ENCODE data around the gene BSG. TPM values are rescaled to one million over a fixed set of nuclear protein-coding genes. Genes with fewer than 3 reads are reported as not detected.
"Not testable (repeated sequence)": the region's sequence is repeated elsewhere in the genome, so short reads cannot be mapped to it uniquely, and the experiment has no call there.

BSG gene
- total and polyA plus RNA-seq, 2 donors (not counting 1 experiment from before 2014, with no cell fraction given) = 246 to 325 TPM

GRCh38 chr19:602391-603301 is 30.2 kb downstream of the BSG start:
- no peak overlapping the region for H3K4me2 ChIP-seq (ENCODE audit: extremely low read depth, insufficient read depth, low read length)
- H3K79me2 ChIP-seq (ENCODE audit: control insufficient read depth, insufficient read depth, low read length) = no peaks in the 10 kb centered on the region
- H3K4me1 ChIP-seq (ENCODE audit: control insufficient read depth, extremely low read depth, insufficient read depth, low read length) = no peaks in the 10 kb centered on the region
- H3K27ac ChIP-seq (ENCODE audit: insufficient read depth, low read length) = no peak overlapping the region
- no peak for TF ChIP-seq EZH2 (IDR thresholded peaks at IDR 0.05; ENCODE audit: low read length, missing control alignments)
- TF ChIP-seq, protein P1, sequence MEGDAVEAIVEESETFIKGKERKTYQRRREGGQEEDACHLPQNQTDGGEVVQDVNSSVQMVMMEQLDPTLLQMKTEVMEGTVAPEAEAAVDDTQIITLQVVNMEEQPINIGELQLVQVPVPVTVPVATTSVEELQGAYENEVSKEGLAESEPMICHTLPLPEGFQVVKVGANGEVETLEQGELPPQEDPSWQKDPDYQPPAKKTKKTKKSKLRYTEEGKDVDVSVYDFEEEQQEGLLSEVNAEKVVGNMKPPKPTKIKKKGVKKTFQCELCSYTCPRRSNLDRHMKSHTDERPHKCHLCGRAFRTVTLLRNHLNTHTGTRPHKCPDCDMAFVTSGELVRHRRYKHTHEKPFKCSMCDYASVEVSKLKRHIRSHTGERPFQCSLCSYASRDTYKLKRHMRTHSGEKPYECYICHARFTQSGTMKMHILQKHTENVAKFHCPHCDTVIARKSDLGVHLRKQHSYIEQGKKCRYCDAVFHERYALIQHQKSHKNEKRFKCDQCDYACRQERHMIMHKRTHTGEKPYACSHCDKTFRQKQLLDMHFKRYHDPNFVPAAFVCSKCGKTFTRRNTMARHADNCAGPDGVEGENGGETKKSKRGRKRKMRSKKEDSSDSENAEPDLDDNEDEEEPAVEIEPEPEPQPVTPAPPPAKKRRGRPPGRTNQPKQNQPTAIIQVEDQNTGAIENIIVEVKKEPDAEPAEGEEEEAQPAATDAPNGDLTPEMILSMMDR (conservative IDR thresholded peaks at IDR 0.05 in 1 of 2, IDR thresholded peaks at IDR 0.05 in 1 of 2; ENCODE audit: low read depth in 1 of 2, low read length in 2 of 2) = no peak
- no peak overlapping the region for H3K4me3 ChIP-seq (replicated peaks in 1 of 4; ENCODE audit: control extremely low read depth in 1 of 4, insufficient read depth in 1 of 4, low read depth in 3 of 4, low read length in 4 of 4)
- no peaks in the 10 kb centered on the region for H3K9me3 ChIP-seq (ENCODE audit: control insufficient read depth, insufficient read depth, low read depth, low read length)
- no peaks in the 10 kb centered on the region for H3K27me3 ChIP-seq (ENCODE audit: control insufficient read depth, insufficient read depth, low read length)
- H2AFZ ChIP-seq (ENCODE audit: low read length) = no peak overlapping the region
- H3K36me3 ChIP-seq (ENCODE audit: control insufficient read depth, insufficient read depth, low read length) = no peaks in the 10 kb centered on the region
- H4K20me1 ChIP-seq (ENCODE audit: control insufficient read depth, extremely low read depth, insufficient read depth, low read length) = no peaks in the 10 kb centered on the region
- H3K9ac ChIP-seq (ENCODE audit: insufficient read depth, low read length) = no peak overlapping the region
- no peak for DNase-seq (ENCODE audit: low read depth in 2 of 2)

- not testable (repeated sequence) for DNase-seq (ENCODE audit: low read depth in 2 of 2); H3K4me2 ChIP-seq (ENCODE audit: extremely low read depth, insufficient read depth, low read length); H3K9ac ChIP-seq (ENCODE audit: insufficient read depth, low read length); H3K79me2 ChIP-seq (ENCODE audit: control insufficient read depth, insufficient read depth, low read length); H3K27me3 ChIP-seq (ENCODE audit: control insufficient read depth, insufficient read depth, low read length); H3K9me3 ChIP-seq (ENCODE audit: control insufficient read depth, insufficient read depth, low read depth, low read length); H3K4me1 ChIP-seq (ENCODE audit: control insufficient read depth, extremely low read depth, insufficient read depth, low read length); H4K20me1 ChIP-seq (ENCODE audit: control insufficient read depth, extremely low read depth, insufficient read depth, low read length); H3K27ac ChIP-seq (ENCODE audit: insufficient read depth, low read length); H3K36me3 ChIP-seq (ENCODE audit: control insufficient read depth, insufficient read depth, low read length); H3K4me3 ChIP-seq (replicated peaks in 1 of 4; ENCODE audit: control extremely low read depth in 1 of 4, insufficient read depth in 1 of 4, low read depth in 3 of 4, low read length in 4 of 4); H2AFZ ChIP-seq (ENCODE audit: low read length)
Observed at GRCh38 chr19:603302-603639, 30.9 kb downstream of the BSG start.

- not testable (repeated sequence) for H3K36me3 ChIP-seq (ENCODE audit: control insufficient read depth, insufficient read depth, low read length); H3K27ac ChIP-seq (ENCODE audit: insufficient read depth, low read length); H3K9me3 ChIP-seq (ENCODE audit: control insufficient read depth, insufficient read depth, low read depth, low read length); H3K9ac ChIP-seq (ENCODE audit: insufficient read depth, low read length); H3K4me2 ChIP-seq (ENCODE audit: extremely low read depth, insufficient read depth, low read length); H3K4me1 ChIP-seq (ENCODE audit: control insufficient read depth, extremely low read depth, insufficient read depth, low read length); H3K27me3 ChIP-seq (ENCODE audit: control insufficient read depth, insufficient read depth, low read length); DNase-seq (ENCODE audit: low read depth in 2 of 2); H4K20me1 ChIP-seq (ENCODE audit: control insufficient read depth, extremely low read depth, insufficient read depth, low read length); H2AFZ ChIP-seq (ENCODE audit: low read length); H3K4me3 ChIP-seq (replicated peaks in 1 of 4; ENCODE audit: control extremely low read depth in 1 of 4, insufficient read depth in 1 of 4, low read depth in 3 of 4, low read length in 4 of 4); H3K79me2 ChIP-seq (ENCODE audit: control insufficient read depth, insufficient read depth, low read length)
Observed at GRCh38 chr19:603779-604178, 31.4 kb downstream of the BSG start.

DNA sequence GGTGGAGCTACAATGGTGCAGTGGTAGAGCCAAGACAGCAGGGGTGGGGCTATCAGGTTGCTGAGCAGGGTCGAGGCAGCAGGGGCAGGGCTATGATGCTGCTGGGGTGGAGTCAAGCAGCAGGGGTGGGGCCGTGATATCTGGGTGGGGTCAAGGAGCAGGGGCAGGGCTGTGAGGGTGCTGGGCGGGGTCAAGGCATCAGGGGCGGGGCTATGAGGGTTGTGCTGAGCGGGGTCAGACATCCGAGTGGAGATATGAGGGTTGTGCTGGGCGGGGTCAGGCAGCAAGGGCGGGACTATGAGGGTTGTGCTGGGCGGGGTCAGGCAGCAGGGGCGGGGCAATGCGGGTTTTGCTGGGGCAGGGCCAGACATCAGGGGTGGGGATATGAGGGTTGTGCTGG is 32.0 kb downstream of the BSG start:
- Histone ChIP-seq H3K27me3 (ENCODE audit: control insufficient read depth, insufficient read depth, low read length) (no peaks in the 10 kb centered on the region), H3K4me1 (ENCODE audit: control insufficient read depth, extremely low read depth, insufficient read depth, low read length) (no peaks in the 10 kb centered on the region), H3K9me3 (ENCODE audit: control insufficient read depth, insufficient read depth, low read depth, low read length) (no peaks in the 10 kb centered on the region), H3K36me3 (ENCODE audit: control insufficient read depth, insufficient read depth, low read length) (no peaks in the 10 kb centered on the region), H3K4me2 (ENCODE audit: extremely low read depth, insufficient read depth, low read length) (no peak overlapping the region), H2AFZ (ENCODE audit: low read length) (no peak overlapping the region), H4K20me1 (ENCODE audit: control insufficient read depth, extremely low read depth, insufficient read depth, low read length) (no peaks in the 10 kb centered on the region), H3K79me2 (ENCODE audit: control insufficient read depth, insufficient read depth, low read length) (no peaks in the 10 kb centered on the region), H3K27ac (ENCODE audit: insufficient read depth, low read length) (no peak overlapping the region), H3K4me3 (replicated peaks in 1 of 4; ENCODE audit: control extremely low read depth in 1 of 4, insufficient read depth in 1 of 4, low read depth in 3 of 4, low read length in 4 of 4) (no peak overlapping the region), H3K9ac (ENCODE audit: insufficient read depth, low read length) (no peak overlapping the region)
- no peak for DNase-seq (ENCODE audit: low read depth in 2 of 2)
- TF ChIP-seq EZH2 (IDR thresholded peaks at IDR 0.05; ENCODE audit: low read length, missing control alignments) = no peak
- TF ChIP-seq, protein P1 (conservative IDR thresholded peaks at IDR 0.05 in 1 of 2, IDR thresholded peaks at IDR 0.05 in 1 of 2; ENCODE audit: low read depth in 1 of 2, low read length in 2 of 2) = no peak

DNA sequence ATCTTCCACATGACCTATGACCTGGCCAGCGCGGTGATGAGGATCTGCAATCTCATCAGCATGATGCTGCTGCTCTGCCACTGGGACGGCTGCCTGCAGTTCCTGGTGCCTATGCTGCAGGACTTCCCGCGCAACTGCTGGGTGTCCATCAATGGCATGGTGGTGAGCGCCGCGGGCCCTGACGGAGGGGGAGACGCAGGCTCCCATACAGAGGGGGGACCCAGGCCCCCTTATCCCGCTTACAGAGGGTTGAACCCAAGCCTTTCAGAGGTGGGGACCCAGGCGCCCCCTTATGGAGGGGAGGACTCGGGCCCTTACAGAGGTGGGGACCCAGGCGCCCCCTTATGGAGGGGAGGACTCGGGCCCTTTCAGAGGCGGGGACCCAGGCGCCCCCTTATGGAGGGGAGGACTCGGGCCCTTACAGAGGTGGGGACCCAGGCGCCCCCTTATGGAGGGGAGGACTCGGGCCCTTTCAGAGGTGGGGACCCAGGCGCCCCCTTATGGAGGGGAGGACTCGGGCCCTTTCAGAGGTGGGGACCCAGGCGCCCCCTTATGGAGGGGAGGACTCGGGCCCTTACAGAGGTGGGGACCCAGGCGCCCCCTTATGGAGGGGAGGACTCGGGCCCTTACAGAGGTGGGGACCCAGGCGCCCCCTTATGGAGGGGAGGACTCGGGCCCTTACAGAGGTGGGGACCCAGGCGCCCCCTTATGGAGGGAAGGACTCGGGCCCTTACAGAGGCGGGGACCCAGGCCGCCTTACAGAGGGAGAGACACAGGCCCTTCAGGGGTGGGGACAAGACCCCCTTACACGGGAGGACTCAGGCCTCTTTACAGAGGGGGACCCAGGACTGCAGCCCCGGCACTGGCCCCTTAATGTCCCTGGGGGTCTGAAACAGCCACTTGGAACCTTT is 32.9 kb downstream of the BSG start:
- not testable (repeated sequence) for H3K9me3 ChIP-seq (ENCODE audit: control insufficient read depth, insufficient read depth, low read depth, low read length); H2AFZ ChIP-seq (ENCODE audit: low read length); DNase-seq (ENCODE audit: low read depth in 2 of 2); H3K36me3 ChIP-seq (ENCODE audit: control insufficient read depth, insufficient read depth, low read length); H3K4me2 ChIP-seq (ENCODE audit: extremely low read depth, insufficient read depth, low read length); H3K4me3 ChIP-seq (replicated peaks in 1 of 4; ENCODE audit: control extremely low read depth in 1 of 4, insufficient read depth in 1 of 4, low read depth in 3 of 4, low read length in 4 of 4); H3K4me1 ChIP-seq (ENCODE audit: control insufficient read depth, extremely low read depth, insufficient read depth, low read length); H3K9ac ChIP-seq (ENCODE audit: insufficient read depth, low read length); H3K27me3 ChIP-seq (ENCODE audit: control insufficient read depth, insufficient read depth, low read length); H3K79me2 ChIP-seq (ENCODE audit: control insufficient read depth, insufficient read depth, low read length); H3K27ac ChIP-seq (ENCODE audit: insufficient read depth, low read length); H4K20me1 ChIP-seq (ENCODE audit: control insufficient read depth, extremely low read depth, insufficient read depth, low read length)
